CD4-positive, alpha-beta T cell treated with Interleukin-21 for 1 hour (primary cell): Measurements from ENCODE around the gene MRPL37.

Experiments
- DNase-seq: peaks from one replicate; pipeline ENCODE4 v3.0.0-alpha.2; 2020

The MRPL37 gene

DNA sequence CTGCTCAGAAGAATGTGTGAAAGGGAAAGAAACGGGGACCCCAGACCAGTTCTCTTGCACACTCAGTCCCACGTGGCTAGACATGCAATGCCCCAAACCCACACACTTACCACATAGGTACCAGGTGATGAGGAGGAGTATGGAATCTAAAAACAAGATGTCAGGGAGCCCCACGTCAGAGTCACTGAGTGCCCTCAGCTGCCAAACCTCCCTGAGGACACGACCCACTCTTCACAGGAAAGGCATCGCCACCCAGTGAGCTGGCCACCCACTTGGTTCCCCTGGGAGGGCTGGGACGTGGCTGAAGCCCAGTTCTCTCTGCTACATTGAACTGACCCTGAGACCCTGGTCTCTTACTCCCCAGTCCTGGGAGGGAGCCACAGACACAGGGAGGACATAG lies 41.4 kb downstream of the MRPL37 start:
- no peak for DNase-seq

- no peak for DNase-seq
These were observed 43.1 kb downstream of the MRPL37 start for GRCh38 chr1:54243022-54243421.

DNA sequence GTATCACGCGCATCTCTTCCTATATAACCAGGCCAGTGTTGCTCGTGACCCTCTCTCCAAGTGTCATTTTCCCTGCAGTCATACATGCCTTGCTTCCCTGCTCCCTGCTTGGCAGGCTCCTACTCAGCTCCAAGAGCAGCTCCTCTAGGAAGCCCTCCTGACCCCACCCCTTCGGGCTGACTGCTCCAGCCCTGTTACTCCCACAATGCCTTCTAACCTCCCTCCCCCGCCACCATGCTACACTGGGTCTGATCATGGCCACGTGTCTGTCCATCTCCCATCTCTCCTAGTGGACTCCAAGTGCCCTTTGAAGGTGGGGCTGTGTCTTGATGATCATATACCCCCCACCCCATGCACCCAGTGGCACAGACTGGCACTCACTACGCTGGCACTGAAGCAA lies 44.7 kb downstream of the MRPL37 start:
- DNase-seq, result no peak

DNA sequence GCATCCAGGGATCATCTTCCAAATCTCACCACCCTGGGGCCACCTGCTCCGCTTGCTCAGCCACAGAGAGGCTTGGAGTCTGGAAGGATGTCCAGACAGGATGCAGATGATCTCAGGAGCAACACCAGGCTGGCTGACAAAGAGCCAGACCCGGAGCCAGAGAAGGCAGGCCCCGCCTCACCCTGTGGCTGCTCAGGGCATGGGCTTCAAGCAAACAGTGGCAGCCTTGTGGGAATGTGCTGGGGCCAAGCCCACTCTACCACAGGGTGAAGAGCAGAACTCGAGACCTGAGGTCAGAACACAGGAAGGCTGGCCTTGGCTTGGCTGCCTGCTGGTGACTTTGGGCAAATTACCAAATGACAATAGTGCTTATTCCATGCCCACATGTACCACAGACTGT lies 45.5 kb downstream of the MRPL37 start:
- no peak for DNase-seq

GRCh38 chr1:54246116-54246721 lies 46.3 kb downstream of the MRPL37 start:
- no peak for DNase-seq

DNA sequence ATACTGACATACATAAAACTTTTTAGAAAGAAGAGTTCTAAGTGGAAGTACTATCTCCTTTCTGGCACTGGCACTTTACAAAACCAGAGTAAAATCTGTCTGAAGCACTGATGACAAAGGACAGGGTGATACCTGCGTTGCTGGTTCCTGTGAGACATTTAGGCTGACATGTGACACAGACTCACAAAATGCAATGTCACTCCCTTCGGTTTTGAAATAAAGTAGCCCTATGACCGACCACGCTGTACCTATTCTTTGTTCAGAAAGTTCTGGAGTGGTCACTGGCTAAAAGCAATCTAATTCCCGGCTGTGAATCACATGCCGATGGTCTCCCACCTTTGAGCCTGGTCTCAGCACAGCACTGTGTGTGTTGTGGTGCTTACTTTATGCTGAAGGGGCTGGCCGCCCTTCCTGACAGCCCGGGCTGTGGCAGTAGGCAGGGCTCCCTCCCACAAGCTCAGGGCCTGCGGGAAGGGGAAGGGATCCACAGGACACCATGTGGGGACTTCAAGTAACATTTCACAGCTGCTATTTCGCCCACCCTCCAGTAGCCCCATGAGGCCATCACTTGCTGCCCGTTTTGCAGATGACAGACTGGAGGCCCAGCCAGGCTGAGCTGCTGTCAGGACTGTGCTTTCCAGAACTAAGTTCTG lies 48.0 kb downstream of the MRPL37 start:
- DNase-seq, result no peak

DNA sequence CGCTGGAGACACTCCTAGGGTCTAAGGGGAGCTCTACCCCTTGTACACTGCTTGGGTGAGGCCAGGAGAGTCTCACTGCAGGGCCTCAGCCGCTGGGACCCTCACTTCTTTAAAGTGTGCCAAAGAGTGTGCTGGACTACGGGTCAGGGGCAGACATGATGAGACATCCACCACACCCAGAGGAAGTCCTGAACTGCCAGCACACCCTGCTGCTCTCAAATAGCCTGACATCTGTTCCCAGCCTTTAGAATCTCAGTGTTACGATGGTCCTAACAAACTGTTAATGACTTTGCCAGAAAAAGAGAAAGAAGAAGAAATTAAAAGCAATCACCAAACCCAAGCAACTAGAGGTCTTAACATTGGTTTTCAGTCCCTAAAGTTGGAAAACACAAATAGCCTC lies 49.0 kb downstream of the MRPL37 start:
- DNase-seq, result no peak

DNA sequence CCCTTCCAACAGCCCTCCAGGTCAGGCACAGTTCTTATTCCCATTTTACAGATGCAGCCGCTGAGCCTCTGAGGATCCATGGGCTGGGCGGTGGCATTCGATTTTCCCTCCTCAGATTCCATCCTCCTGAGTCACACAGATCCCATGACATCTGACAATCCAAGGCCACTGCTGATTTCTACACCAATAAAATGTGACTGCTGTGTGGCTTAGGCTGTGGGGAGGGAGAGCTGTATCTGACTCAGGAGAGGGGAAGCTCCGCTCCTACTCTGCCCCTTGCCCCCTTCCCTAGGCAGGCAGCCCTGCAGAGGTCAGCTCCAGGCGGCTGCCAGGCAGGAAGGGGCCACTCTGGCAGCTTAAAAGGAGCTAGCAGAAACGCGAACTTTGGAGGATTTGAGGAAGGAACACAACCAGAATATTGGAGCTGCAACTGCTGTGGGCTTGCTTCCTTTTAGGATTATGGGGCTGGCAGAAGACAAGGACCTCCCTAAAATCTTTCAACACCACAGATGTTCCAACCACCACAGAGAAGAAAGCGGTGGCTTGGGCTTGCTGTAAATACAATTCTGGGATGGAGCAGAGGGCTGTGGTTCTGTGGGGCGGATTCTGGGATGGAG lies 50.0 kb downstream of the MRPL37 start:
- no peak for DNase-seq

GRCh38 chr1:54250670-54251069 lies 50.7 kb downstream of the MRPL37 start:
- no peak for DNase-seq

GRCh38 chr1:54252371-54252936 lies 52.5 kb downstream of the MRPL37 start:
- DNase-seq, result no peak

- DNase-seq, result no peak
These were observed 53.5 kb downstream of the MRPL37 start for GRCh38 chr1:54253480-54253879.

- DNase-seq, result no peak
These were observed 54.1 kb downstream of the MRPL37 start for GRCh38 chr1:54254055-54254454.

DNA sequence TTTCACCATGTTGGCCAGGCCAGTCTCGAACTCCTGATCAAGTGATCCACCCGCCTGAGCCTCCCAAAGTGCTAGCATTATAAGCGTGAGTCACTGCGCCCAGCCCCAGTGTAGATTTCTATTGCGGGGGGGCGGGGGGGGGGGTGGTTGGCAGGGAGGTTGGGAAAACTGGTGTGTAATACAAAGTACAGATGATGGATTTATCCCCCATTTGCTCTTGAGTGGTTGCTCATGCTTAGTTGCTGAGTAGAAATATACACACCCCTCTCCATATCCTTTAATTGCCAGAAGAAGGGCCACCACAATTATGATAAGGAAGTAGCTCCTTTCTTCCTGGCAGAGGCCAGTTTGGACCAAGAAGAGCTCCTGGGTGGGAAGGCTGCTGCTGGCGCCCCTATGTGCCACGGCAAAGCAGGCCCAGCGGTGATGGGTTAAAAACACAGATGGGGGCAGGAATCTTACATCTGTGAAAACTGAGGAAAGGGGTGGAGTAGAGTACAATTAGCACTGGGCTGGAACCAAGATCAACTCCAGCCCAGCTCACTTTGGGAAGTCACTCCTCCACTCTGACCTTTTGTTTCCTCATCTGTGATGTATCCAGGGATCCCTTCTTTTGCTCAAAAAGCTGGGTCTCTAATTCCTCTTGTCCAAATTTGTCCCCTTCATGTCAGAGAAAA lies 55.2 kb downstream of the MRPL37 start:
- no peak for DNase-seq

- DNase-seq, result no peak
These were observed 56.8 kb downstream of the MRPL37 start for GRCh38 chr1:54256522-54257345.

GRCh38 chr1:54257346-54257620 lies 57.3 kb downstream of the MRPL37 start:
- no peak for DNase-seq

- no peak for DNase-seq
These were observed 57.9 kb downstream of the MRPL37 start for GRCh38 chr1:54257876-54258275.

DNA sequence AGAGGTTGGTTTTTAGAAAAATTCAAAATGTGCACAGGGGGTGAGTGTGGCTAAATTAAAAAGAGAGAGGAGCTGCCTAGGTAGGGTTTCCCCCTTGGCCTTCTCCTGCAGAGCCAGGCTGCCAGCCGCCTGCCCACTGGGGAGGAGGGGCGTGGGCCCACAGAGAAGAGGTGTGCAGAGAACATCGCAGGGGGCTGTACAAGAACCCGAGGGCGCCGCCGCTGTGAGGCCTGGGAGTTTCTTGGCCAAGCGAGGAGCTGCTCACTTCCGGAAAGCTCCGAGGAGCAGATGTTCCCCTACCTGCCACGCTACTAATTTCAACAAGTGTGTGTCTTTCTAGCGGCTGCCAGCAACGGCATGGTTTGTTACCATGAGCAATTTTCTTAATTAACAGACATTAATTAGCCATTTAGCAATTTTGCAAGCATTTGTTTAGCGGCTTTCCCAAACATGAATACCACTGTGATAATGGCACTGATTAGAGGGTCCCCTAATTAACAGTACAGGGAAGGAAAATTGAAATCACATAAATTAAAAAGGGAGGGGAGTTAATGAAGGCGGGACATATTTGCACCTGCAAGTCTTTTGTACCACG lies 59.7 kb downstream of the MRPL37 start:
- DNase-seq, result no peak

GRCh38 chr1:54260810-54261209 lies 60.8 kb downstream of the MRPL37 start:
- no peak for DNase-seq

- DNase-seq, result no peak
These were observed 62.3 kb downstream of the MRPL37 start for GRCh38 chr1:54262244-54262643.

- no peak for DNase-seq
These were observed 63.7 kb downstream of the MRPL37 start for GRCh38 chr1:54263601-54264226.

- no peak for DNase-seq
These were observed 65.2 kb downstream of the MRPL37 start for GRCh38 chr1:54265126-54265525.

DNA sequence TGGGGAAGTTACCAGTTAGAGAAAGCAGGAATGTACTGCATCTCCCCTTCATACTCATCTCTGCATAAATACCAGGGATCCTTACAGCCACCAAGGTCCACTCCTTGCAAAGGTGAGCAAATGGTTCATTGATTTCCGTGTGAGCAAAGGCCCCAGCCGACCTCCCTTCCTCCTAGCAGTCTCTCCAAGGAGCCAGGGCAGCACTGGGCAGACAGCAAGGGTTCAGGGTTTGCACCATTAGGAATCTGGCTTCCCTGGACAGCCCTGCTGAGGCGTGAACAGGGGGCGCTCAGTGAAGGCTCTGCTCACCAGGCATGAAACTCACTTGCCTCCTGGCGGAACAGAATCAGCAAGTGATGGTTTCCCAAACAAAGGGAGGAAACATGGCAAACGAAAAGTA lies 65.7 kb downstream of the MRPL37 start:
- no peak for DNase-seq
